ENCODE results near the gene MYH13.

DNA sequence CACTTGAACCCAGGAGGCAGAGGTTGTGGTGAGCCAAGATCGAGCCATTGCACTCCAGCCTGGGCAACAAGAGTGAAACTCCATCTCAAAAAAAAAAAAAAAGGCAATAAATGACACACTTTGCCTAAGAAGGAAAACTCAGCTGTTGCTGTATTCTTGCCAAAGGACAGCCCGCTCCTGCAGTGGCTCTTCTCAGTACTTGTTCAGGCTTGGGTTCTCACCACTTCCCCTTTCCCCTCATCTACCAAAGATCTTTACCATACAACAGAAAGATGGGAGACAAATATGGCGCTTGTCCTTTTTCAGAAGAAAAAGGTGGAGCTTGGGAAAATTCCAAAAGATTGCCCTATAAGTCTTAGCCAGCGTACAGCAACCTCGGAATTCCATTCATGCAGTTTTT lies 58.5 kb downstream of the MYH13 start:
- TF ChIP-seq CTCF (IDR thresholded peaks at IDR 0.05) (no peak), POLR2A (IDR thresholded peaks at IDR 0.05) (no peak)

Measured in body of pancreas (tissue), 4 donors.